ENCODE results near the gene SSH2. TPM values are rescaled to one million over a fixed set of nuclear protein-coding genes. Genes with fewer than 3 reads are reported as not detected.
"Not testable (repeated sequence)": the region's sequence is repeated elsewhere in the genome, so short reads cannot be mapped to it uniquely, and the experiment has no call there.

Gene SSH2
- total RNA-seq, 2 experiments from 2014 or later = 37.5 to 43.5 TPM

DNA sequence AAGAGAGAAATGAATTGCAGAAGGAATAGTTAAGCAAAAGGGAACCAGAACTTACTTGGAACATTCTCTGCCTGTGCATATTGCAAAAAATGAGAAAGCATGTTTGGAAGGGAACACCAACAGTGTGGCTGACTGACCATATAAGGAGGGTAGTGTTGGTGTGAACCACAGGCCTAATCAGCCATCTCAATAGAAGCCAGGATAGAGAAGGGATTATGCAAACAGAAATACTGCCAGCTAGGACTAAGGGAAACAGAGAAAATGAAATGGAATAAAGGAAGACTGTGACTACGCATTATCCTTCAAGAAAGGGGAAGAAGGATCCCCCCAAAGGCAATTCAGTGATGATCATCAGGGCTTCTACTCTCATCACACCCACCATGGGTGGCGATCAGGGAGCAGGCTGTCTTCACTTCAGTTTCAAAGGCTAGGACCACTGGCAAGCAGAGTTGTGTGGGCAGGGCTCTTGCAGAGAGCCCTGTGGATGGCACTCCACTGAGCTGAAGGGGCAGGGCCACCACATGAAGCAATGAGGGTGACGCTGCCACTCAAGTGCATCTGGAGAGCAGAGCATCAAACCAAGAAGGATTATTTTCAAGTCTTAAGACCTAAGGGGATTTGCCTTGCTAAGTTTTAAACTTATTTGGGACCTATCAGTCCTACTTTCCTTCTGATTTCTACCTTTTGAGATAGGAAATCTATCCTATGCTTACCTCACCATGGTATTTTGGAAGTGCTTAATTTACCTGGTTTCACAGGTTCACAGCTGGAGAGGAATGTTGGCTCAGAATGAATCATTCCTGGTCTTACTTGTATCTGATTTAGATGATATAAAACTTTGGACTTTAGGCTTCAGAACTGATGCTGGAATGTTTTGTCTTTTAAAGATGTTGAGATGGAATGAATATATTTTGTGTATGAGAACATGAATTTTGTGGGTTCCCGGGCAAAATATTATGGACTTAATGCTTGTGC, 140.5 kb downstream of the SSH2 start:
- H3K36me3 Mint-ChIP-seq (ENCODE audit: low read depth) = no peaks in the 10 kb centered on the region
- CTCF ChIA-PET = no interaction called here
- no peak for ATAC-seq
- H3K4me3 Mint-ChIP-seq = no peak overlapping the region
- peaks cover 3% of the 10 kb centered on the region for H3K4me1 Mint-ChIP-seq (ENCODE audit: low read depth)
- no peak for DNase-seq
- TF ChIP-seq, protein P1, sequence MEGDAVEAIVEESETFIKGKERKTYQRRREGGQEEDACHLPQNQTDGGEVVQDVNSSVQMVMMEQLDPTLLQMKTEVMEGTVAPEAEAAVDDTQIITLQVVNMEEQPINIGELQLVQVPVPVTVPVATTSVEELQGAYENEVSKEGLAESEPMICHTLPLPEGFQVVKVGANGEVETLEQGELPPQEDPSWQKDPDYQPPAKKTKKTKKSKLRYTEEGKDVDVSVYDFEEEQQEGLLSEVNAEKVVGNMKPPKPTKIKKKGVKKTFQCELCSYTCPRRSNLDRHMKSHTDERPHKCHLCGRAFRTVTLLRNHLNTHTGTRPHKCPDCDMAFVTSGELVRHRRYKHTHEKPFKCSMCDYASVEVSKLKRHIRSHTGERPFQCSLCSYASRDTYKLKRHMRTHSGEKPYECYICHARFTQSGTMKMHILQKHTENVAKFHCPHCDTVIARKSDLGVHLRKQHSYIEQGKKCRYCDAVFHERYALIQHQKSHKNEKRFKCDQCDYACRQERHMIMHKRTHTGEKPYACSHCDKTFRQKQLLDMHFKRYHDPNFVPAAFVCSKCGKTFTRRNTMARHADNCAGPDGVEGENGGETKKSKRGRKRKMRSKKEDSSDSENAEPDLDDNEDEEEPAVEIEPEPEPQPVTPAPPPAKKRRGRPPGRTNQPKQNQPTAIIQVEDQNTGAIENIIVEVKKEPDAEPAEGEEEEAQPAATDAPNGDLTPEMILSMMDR (IDR thresholded peaks at IDR 0.05) = no peak
- H3K9me3 Mint-ChIP-seq = no peaks in the 10 kb centered on the region
- no peak overlapping the region for H3K27ac Mint-ChIP-seq
- POLR2A ChIA-PET = no interaction called here
- intact Hi-C loops (cut with micrococcal nuclease) = no loop called here
- H3K27me3 Mint-ChIP-seq = no peaks in the 10 kb centered on the region

DNA sequence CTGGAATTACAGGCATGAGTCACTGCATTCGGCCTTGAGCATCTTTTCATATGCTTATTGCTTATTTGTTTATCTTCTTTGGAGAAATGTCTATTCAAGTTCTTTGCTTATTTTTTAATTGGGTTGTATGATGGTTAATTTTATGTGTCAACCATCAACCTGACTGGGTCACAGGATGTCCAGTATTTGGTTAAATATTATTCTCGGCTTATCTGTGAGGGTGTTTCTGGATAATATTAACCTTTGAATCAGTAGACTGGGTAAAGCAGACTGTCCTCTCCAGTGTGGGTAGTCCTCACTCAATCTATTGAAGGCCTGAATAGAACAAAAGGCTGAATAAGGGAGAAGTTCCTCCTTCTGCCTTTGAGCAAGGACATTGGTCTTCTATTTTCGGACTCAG, 142.0 kb downstream of the SSH2 start:
- ChIA-PET CTCF (no interaction called here), POLR2A (no interaction called here)
- no peaks in the 10 kb centered on the region for H3K27me3 Mint-ChIP-seq
- intact Hi-C loops (cut with micrococcal nuclease) = no loop called here
- H3K36me3 Mint-ChIP-seq (ENCODE audit: low read depth) = peaks cover 1% of the 10 kb centered on the region
- H3K9me3 Mint-ChIP-seq = no peaks in the 10 kb centered on the region
- ATAC-seq (no peak), DNase-seq (no peak)
- no peak overlapping the region for H3K27ac Mint-ChIP-seq
- TF ChIP-seq, protein P1 (IDR thresholded peaks at IDR 0.05) = no peak
- H3K4me3 Mint-ChIP-seq = no peak overlapping the region
- H3K4me1 Mint-ChIP-seq (ENCODE audit: low read depth) = peaks cover 3% of the 10 kb centered on the region

DNA sequence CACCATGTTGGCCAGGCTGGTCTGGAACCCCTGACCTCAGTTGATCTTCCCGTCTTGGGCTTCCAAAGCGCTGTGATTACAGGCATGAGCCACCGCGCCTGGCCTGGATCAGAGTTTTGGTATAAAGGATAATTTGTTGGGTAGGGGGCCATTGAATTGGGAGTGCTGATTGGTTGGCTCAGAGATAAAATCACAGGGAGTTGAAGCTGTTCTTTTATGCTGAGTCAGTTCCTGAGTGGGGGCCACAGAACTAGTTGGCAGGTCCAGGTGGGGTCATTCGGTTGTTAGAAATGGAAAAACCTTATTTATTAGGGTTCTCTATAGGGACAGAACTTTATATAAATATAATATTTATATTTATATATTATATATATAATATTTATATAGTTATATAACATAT, 147.1 kb downstream of the SSH2 start:
- H3K9me3 Mint-ChIP-seq = no peaks in the 10 kb centered on the region
- DNase-seq (no peak), ATAC-seq (no peak)
- TF ChIP-seq, protein P1 (IDR thresholded peaks at IDR 0.05) = no peak
- no peaks in the 10 kb centered on the region for H3K27me3 Mint-ChIP-seq
- peaks cover 10% of the 10 kb centered on the region for H3K4me1 Mint-ChIP-seq (ENCODE audit: low read depth)
- POLR2A ChIA-PET = no interaction called here
- CTCF ChIA-PET = interaction anchor here (0.7 kb wide), 1 partner anchor 143 kb away, joined by 3 read pairs; no protein-coding TSS in a partner anchor
- intact Hi-C loops (cut with micrococcal nuclease) = no loop called here
- H3K4me3 Mint-ChIP-seq = no peak overlapping the region
- peaks cover 1% of the 10 kb centered on the region for H3K36me3 Mint-ChIP-seq (ENCODE audit: low read depth)
- H3K27ac Mint-ChIP-seq = peak overlapping the region; percentile 34

DNA sequence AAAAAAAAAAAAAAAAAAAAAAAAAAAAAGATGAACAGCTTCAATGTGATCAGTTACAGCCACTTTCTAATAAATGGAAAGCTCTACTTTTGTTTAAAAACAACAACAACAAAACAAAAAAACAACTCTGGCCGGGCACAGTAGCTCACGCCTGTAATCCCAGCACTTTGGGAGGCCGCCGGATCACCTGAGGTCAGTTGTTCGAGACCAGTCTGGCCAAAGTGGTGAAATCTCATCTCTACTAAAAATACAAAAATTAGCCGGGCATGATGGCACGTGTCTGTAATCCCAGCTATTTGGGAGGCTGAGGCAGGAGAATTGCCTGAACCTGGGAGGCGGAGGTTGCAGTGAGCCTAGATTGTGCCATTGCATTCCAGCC, 150.2 kb downstream of the SSH2 start:
- POLR2A ChIA-PET = interaction anchor here (1.0 kb wide), 1 partner anchor 15 kb away, joined by 3 read pairs; no protein-coding TSS in a partner anchor
- not testable (repeated sequence) for ATAC-seq

DNA sequence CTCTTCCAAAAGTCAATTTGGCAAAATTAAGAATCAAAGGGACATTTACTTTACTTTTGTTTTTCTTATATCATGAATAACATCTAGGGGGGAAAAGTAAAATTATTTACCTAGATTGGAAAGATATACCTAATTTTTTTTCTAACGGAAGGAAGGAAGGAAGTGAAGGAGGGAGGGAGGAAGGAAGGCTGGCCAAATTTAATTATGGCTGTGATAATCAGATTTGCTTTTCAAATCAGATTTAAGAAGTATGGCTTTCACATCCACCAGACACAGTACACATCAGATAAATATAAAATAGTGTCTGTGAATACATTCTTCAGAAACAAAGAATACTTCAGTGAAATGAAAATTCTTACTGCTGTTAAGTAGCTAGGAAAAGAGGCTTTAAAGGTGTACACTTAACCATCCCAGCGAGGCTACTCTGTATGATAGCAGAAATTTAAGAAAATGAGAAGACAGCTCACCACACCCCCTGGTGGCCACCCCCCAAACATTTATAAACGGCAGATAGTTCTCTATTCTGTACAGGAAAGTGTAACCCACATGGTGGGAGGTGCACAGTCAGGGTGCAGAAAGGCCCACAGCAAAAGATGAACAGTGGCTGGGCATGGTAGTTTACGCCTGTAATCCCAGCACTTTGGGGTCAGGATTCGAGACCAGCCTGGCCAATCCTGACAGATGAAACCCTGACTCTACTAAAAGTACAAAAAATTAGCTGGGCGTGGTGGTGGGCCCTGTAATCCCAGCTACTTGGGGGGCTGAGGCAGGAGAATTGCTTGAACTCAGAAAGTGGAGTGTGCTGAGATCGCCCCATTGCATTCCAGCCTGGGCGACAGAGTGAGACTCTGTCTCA, 150.8 kb downstream of the SSH2 start:
- Mint-ChIP-seq H3K27me3 (no peaks in the 10 kb centered on the region), H3K9me3 (no peaks in the 10 kb centered on the region), H3K27ac (peak overlapping the region; percentile 64), H3K36me3 (ENCODE audit: low read depth) (peaks cover 2% of the 10 kb centered on the region), H3K4me3 (no peak overlapping the region), H3K4me1 (ENCODE audit: low read depth) (peaks cover 8% of the 10 kb centered on the region)
- TF ChIP-seq, protein P1 (IDR thresholded peaks at IDR 0.05) = peak; percentile 79
- CTCF ChIA-PET = interaction anchor here (0.6 to 6.8 kb wide), 40 partner anchors 9 to 314 kb away, joined by 3 to 155 read pairs (median 5); partner anchors contain the start of gene CORO6
- DNase-seq (peak; percentile 93), ATAC-seq (peak; percentile 100)
- intact Hi-C loops (cut with micrococcal nuclease) = loop anchor here (1.0 kb wide), 1 partner anchor 140 kb away; no protein-coding TSS in a partner anchor
- POLR2A ChIA-PET = interaction anchor here (1.0 kb wide), 1 partner anchor 15 kb away, joined by 3 read pairs; no protein-coding TSS in a partner anchor

More for the DNA sequence above, 150.2 kb downstream of the SSH2 start:
- not testable (repeated sequence) for H3K27ac Mint-ChIP-seq; H3K36me3 Mint-ChIP-seq (ENCODE audit: low read depth); DNase-seq; H3K27me3 Mint-ChIP-seq; H3K9me3 Mint-ChIP-seq; H3K4me3 Mint-ChIP-seq
- CTCF ChIA-PET = interaction anchor here (0.7 to 6.8 kb wide), 32 partner anchors 9 to 207 kb away, joined by 3 to 155 read pairs (median 6); partner anchors contain the start of gene CORO6
- intact Hi-C loops (cut with micrococcal nuclease) = loop anchor here (1.0 kb wide), 1 partner anchor 140 kb away; no protein-coding TSS in a partner anchor
- H3K4me1 Mint-ChIP-seq (ENCODE audit: low read depth) = peaks cover 10% of the 10 kb centered on the region
